HFFc6 (cell line): Measurements from ENCODE around the gene RETSAT. TPM values are rescaled to one million over a fixed set of nuclear protein-coding genes. Genes with fewer than 3 reads are reported as not detected.

Experiments used
- DNase-seq: peaks from one replicate; pipeline ENCODE4 v3.0.0-alpha.2; 2018
- H3K27ac Mint-ChIP-seq: 2 replicates; pipeline ENCODE4 v1.8.0; 2020; ENCODE audit warnings: mild to moderate bottlenecking, mixed read lengths
- H3K27me3 Mint-ChIP-seq: 2 replicates; pipeline ENCODE4 v1.8.0; 2021; ENCODE audit warnings: mild to moderate bottlenecking, moderate library complexity, mixed read lengths; ENCODE audit not compliant: insufficient read depth
- H3K36me3 Mint-ChIP-seq: 2 replicates; pipeline ENCODE4 v1.8.0; 2021; ENCODE audit warnings: low read depth, mixed read lengths
- H3K4me1 Mint-ChIP-seq: 2 replicates; pipeline ENCODE4 v1.8.0; 2020; ENCODE audit warnings: low read depth, mixed read lengths
- H3K4me3 Mint-ChIP-seq: 2 replicates; pipeline ENCODE4 v1.8.0; 2020; ENCODE audit warnings: mild to moderate bottlenecking, moderate library complexity, mixed read lengths
- H3K9me3 Mint-ChIP-seq: 2 replicates; pipeline ENCODE4 v1.8.0; 2020; ENCODE audit warnings: mild to moderate bottlenecking, mixed read lengths
- total RNA-seq, 6 experiments: library from RNA; stranded (reverse); fragmentation: NEBNext Ultra II Directional; extraction: Animal tissue kit (Norgen Biotek cat#: 25700); gene quantifications; 2 replicates in 1 of 6; 3 replicates in 5 of 6; pipeline ENCODE4 v1.2.3, GENCODE V29; 2021
- TF ChIP-seq, protein P1 (sequence below): fragments of 200-600 bp; sonication (generic); IDR thresholded peaks from 2 replicates; pipeline ENCODE4 v1.5.0; 2021; ENCODE audit warnings: antibody characterized with exemption, mild to moderate bottlenecking

The RETSAT gene
- total RNA-seq, 6 experiments from 2014 or later = 36.3 to 50.4 (median 39.0) TPM

DNA sequence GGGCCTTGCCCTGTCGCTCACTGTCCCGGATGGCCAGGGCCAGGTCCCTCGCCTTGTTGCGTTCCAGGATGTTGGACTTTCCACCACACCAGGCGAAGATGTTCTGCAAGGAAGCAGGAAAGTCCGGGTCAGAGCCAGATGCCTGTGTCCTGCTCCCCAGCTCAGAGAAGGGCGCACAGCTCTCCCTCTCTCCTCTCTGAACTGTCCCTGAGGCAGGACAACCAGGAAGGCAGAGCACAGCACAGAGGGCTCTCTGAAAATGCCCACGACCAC lies 44.8 kb upstream of the RETSAT start:
- no peaks in the 10 kb centered on the region; the same call in 1 of the 2 replicates for H3K27me3 Mint-ChIP-seq
- 0 out of 2 replicates have a peak, but pooled peaks cover 8% of the 10 kb centered on the region for H3K36me3 Mint-ChIP-seq
- H3K9me3 Mint-ChIP-seq = peaks cover 6% of the 10 kb centered on the region; the same call in 1 of the 2 replicates
- H3K4me1 Mint-ChIP-seq = peaks cover 10% of the 10 kb centered on the region
- H3K4me3 Mint-ChIP-seq = no peak overlapping the region
- DNase-seq = no peak
- TF ChIP-seq, protein P1, sequence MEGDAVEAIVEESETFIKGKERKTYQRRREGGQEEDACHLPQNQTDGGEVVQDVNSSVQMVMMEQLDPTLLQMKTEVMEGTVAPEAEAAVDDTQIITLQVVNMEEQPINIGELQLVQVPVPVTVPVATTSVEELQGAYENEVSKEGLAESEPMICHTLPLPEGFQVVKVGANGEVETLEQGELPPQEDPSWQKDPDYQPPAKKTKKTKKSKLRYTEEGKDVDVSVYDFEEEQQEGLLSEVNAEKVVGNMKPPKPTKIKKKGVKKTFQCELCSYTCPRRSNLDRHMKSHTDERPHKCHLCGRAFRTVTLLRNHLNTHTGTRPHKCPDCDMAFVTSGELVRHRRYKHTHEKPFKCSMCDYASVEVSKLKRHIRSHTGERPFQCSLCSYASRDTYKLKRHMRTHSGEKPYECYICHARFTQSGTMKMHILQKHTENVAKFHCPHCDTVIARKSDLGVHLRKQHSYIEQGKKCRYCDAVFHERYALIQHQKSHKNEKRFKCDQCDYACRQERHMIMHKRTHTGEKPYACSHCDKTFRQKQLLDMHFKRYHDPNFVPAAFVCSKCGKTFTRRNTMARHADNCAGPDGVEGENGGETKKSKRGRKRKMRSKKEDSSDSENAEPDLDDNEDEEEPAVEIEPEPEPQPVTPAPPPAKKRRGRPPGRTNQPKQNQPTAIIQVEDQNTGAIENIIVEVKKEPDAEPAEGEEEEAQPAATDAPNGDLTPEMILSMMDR = no peak
- H3K27ac Mint-ChIP-seq = no peak overlapping the region

DNA sequence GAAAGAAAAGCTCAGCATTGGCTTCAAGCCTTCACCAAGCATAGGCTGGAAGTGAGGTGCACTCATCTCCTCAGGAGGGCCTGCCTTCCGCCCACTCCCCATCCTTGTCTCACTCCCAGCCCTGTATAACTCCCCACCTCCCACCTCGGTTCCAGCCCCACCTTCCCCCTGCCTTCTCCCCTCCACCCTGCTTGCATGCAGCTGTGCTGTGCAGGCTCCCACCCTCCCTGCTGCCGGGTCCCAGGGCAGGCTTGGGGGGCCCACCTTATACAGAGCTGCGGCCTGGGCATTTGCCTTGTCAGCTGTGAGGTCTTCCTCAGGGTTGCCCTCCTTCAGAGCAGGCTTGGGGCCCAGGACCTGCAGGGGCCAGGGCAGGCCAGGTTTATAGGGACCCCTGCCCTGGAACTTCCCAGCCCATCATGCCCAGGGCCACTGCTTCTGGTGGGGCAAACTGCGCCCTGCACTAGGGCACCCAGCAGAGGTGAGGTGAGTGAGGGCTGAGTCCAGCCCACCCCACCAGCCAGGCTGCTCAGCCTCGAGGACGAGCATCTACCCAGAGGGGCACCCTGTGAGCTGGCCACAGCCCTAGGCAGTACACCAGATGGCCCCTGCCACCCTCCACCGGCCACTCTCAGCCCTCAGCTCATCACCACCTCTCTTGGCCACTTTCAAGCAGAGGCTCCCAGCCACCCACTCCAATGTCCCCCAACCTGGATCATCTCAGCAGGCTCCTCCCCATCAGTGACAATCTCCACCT lies 44.3 kb upstream of the RETSAT start:
- H3K36me3 Mint-ChIP-seq = 0 out of 2 replicates have a peak, but pooled peaks cover 8% of the 10 kb centered on the region
- peaks cover 6% of the 10 kb centered on the region; the same call in 1 of the 2 replicates for H3K9me3 Mint-ChIP-seq
- H3K27me3 Mint-ChIP-seq = no peaks in the 10 kb centered on the region; the same call in 1 of the 2 replicates
- H3K27ac Mint-ChIP-seq = no peak overlapping the region
- H3K4me3 Mint-ChIP-seq = no peak overlapping the region
- TF ChIP-seq, protein P1 = no peak
- peaks cover 15% of the 10 kb centered on the region for H3K4me1 Mint-ChIP-seq
- DNase-seq = no peak

DNA sequence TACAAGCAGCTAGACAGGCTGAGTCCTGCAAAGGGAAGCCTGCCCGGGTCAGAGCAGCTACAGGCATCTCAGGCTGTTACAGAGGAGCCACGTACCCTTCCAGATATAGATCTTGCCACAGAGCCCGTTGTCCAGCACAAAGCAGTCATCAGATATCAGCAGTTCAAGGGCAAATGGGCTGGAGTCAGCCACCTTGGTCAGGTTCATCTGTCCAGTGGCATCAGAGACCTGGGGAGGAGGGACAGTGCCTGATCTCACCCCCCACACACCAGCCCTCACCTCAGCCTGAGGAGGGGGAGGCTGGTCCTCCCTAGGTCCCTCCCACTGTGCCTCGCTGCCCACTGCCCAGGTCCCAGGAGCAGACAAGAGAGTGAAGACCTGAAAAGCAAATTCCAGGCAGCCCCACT lies 43.6 kb upstream of the RETSAT start:
- Mint-ChIP-seq H3K27me3 (no peaks in the 10 kb centered on the region; the same call in 1 of the 2 replicates), H3K36me3 (0 out of 2 replicates have a peak, but pooled peaks cover 3% of the 10 kb centered on the region), H3K27ac (no peak overlapping the region), H3K4me1 (peaks cover 21% of the 10 kb centered on the region), H3K9me3 (peaks cover under 1% of the 10 kb centered on the region; the same call in 1 of the 2 replicates), H3K4me3 (no peak overlapping the region)
- TF ChIP-seq, protein P1 = no peak
- DNase-seq = no peak

DNA sequence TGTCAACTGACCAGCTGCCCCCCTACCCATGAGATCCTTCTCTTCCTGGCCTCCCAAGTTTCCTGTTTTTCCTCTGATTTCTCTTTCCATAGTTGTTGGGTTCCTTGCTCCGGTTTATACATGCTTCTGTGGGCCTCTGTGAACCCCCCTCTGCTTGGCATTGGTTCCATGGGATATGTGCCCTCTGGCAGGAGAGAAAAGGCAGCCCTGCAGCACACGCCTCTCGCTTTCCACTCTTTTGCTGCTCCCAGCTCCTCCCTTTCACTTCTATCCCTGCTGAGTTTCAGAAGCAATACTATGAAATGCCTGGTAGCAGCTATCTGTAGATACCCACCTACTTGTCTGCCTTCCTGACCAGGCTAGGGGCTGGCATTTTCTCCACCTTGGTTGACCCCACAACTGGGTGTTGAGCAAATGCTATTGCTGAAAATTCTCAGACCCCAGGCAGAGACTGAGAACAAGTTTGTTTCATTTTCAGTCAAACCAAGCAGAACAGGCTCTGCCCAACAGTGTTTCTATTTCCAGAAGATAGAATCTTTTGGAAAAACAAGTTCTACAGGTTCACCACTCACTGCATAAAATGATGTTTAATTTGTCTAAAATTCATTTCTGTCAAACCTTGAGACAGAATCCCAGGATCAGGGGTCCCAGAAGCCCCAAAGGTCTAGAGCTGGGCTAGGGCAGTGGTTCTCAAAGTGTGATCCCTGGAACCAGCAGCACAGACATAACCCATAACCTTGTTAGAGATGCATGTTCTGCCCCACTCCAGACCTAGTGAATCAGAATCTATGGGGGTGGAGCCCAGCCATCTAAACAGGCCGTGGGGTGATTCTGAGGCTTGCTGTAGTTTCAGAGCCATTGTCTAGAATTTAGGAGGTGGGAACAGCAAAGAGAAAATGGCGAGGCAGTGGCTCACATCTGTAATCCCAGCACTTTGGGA lies 42.5 kb upstream of the RETSAT start:
- TF ChIP-seq, protein P1 = no peak
- Mint-ChIP-seq H3K27me3 (no peaks in the 10 kb centered on the region), H3K36me3 (no peaks in the 10 kb centered on the region), H3K27ac (no peak overlapping the region), H3K4me3 (no peak overlapping the region; the same call in 1 of the 2 replicates), H3K4me1 (peaks cover 21% of the 10 kb centered on the region), H3K9me3 (no peaks in the 10 kb centered on the region)
- DNase-seq = no peak

DNA sequence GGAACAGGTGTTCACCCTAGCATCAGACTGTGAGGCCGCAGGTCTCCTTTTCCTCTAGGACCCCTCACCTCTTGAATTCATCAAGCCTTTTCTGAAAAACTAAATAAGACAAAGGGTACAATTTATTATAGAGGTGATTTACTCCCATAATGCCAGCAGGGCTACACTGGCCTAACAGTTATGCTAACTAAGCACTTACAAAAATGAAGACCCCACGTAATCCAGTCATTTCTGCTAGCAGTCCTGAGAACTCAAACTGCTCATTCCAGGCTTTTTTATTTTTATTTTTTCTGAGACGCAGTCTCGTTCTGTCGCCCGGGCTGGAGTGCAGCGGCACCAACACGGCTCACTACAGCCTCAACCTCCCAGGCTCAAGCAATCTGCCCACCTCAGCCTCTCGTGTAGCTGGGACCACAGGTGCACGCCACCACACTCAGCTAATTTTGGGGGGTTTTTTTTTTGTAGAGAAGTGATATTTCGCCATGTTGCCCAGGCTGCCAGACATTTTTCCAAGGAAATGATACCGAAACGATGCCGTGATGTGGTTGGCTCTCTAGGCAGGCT lies 41.7 kb upstream of the RETSAT start:
- Mint-ChIP-seq H3K4me3 (no peak overlapping the region), H3K9me3 (no peaks in the 10 kb centered on the region), H3K27ac (no peak overlapping the region), H3K36me3 (no peaks in the 10 kb centered on the region), H3K27me3 (no peaks in the 10 kb centered on the region), H3K4me1 (peaks cover 21% of the 10 kb centered on the region)
- DNase-seq = no peak
- TF ChIP-seq, protein P1 = no peak
